Neuronal stem cell (in vitro differentiated cells): Measurements from ENCODE around the gene ABCC5.
A peak's percentile ranks its signal among the peaks of the same experiment; 100 is the strongest.

Source experiments
- DNase-seq: peaks from one replicate; pipeline ENCODE4 v3.0.0-alpha.2; 2013; ENCODE audit warnings: low spot score
- H2AFZ ChIP-seq: one replicate; pipeline ENCODE4 v1.6.1; 2013; ENCODE audit warnings: mild to moderate bottlenecking, low read length, inconsistent platforms
- H2AK5ac ChIP-seq: 2 replicates; pipeline ENCODE4 v1.6.1; 2013; ENCODE audit warnings: low read depth, mild to moderate bottlenecking, inconsistent platforms, low read length, moderate library complexity, mixed read lengths
- H2BK120ac ChIP-seq: 2 replicates; pipeline ENCODE4 v1.6.1; 2013; ENCODE audit warnings: low read depth, mild to moderate bottlenecking, inconsistent platforms, low read length, moderate library complexity, mixed read lengths
- H2BK12ac ChIP-seq: one replicate; pipeline ENCODE4 v1.6.1; 2013; ENCODE audit warnings: low read length, inconsistent platforms
- H2BK15ac ChIP-seq: 2 replicates; pipeline ENCODE4 v1.6.1; 2013; ENCODE audit warnings: mild to moderate bottlenecking, low read length, inconsistent platforms, mixed read lengths
- H2BK5ac ChIP-seq: one replicate; pipeline ENCODE4 v1.6.1; 2013; ENCODE audit warnings: inconsistent platforms, mild to moderate bottlenecking, low read length, moderate library complexity
- H3K14ac ChIP-seq: one replicate; pipeline ENCODE4 v1.6.1; 2013; ENCODE audit warnings: low read length, inconsistent platforms
- H3K18ac ChIP-seq: 2 replicates; pipeline ENCODE4 v1.6.1; 2013; ENCODE audit warnings: low read length, inconsistent platforms
- H3K23ac ChIP-seq: 2 replicates; pipeline ENCODE4 v1.6.1; 2013; ENCODE audit warnings: low read depth, mild to moderate bottlenecking, mixed read lengths, low read length, inconsistent platforms; ENCODE audit not compliant: poor library complexity
- H3K27ac ChIP-seq: replicated peaks from 3 replicates; pipeline ENCODE4 v1.5.1; 2013; ENCODE audit warnings: low read length, inconsistent platforms
- H3K27me3 ChIP-seq, 3 experiments: 2 replicates each; pipeline ENCODE4 v1.6.1; 2013; ENCODE audit warnings: low read length in 3 of 3, mild to moderate bottlenecking in 2 of 3, inconsistent platforms in 1 of 3, low read depth in 1 of 3, mixed read lengths in 1 of 3, moderate library complexity in 1 of 3; ENCODE audit not compliant: control insufficient read depth in 3 of 3, insufficient read depth in 3 of 3
- H3K36me3 ChIP-seq, 2 donors: replicated peaks in 1 of 2; 2 replicates each; pipeline ENCODE4 v1.6.1; 2013; ENCODE audit warnings: low read length in 2 of 2; ENCODE audit not compliant: control insufficient read depth in 2 of 2, insufficient read depth in 2 of 2
- H3K4ac ChIP-seq: 2 replicates; pipeline ENCODE4 v1.6.1; 2013; ENCODE audit warnings: inconsistent platforms, mild to moderate bottlenecking, low read length, moderate library complexity
- H3K4me1 ChIP-seq, 2 donors: 1 replicate in 1 of 2; 2 replicates in 1 of 2; pipeline ENCODE4 v1.6.1; 2013; ENCODE audit warnings: low read length in 2 of 2, low read depth in 1 of 2; ENCODE audit not compliant: control insufficient read depth in 2 of 2, insufficient read depth in 1 of 2
- H3K4me2 ChIP-seq: one replicate; pipeline ENCODE4 v1.6.1; 2013; ENCODE audit warnings: mild to moderate bottlenecking, low read length, inconsistent platforms; ENCODE audit not compliant: insufficient read depth, poor library complexity, severe bottlenecking
- H3K4me3 ChIP-seq, 2 donors: 2 replicates each; pipeline ENCODE4 v1.5.1; 2013; ENCODE audit warnings: low read length in 2 of 2, mild to moderate bottlenecking in 2 of 2, inconsistent platforms in 1 of 2, moderate library complexity in 1 of 2
- H3K79me1 ChIP-seq: one replicate; pipeline ENCODE4 v1.6.1; 2013; ENCODE audit warnings: low read depth, mild to moderate bottlenecking, inconsistent platforms, low read length, moderate library complexity
- H3K9ac ChIP-seq: one replicate; pipeline ENCODE4 v1.6.1; 2013; ENCODE audit warnings: mild to moderate bottlenecking, low read depth, low read length, inconsistent platforms; ENCODE audit not compliant: poor library complexity
- H3K9me3 ChIP-seq, 2 donors: replicated peaks in 1 of 2; 2 replicates each; pipeline versions ENCODE3 to v1.6.1; 2013; ENCODE audit warnings: low read length in 2 of 2, mild to moderate bottlenecking in 2 of 2, inconsistent platforms in 1 of 2, low read depth in 1 of 2, mixed read lengths in 1 of 2, moderate library complexity in 1 of 2; ENCODE audit not compliant: control insufficient read depth in 2 of 2, insufficient read depth in 1 of 2
- H4K8ac ChIP-seq: one replicate; pipeline ENCODE4 v1.6.1; 2013; ENCODE audit warnings: low read depth, mild to moderate bottlenecking, inconsistent platforms, low read length, moderate library complexity
- H4K91ac ChIP-seq: one replicate; pipeline ENCODE4 v1.6.1; 2013; ENCODE audit warnings: low read length, low read depth, mild to moderate bottlenecking, inconsistent platforms; ENCODE audit not compliant: poor library complexity
- WGBS, 2 donors: extraction: QIAGEN DNeasy Blood & Tissue Kit; methylation state at CpG; one replicate each; pipeline ENCODE4 v1.1.7; 2013; ENCODE audit warnings: missing lambda C conversion rate in 2 of 2, mixed read lengths in 1 of 2; ENCODE audit not compliant: insufficient read length in 2 of 2, insufficient replicate concordance in 1 of 2; ENCODE audit errors: extremely low coverage in 2 of 2; 5-methylcytosine and 5-hydroxymethylcytosine counted together

The ABCC5 gene

DNA sequence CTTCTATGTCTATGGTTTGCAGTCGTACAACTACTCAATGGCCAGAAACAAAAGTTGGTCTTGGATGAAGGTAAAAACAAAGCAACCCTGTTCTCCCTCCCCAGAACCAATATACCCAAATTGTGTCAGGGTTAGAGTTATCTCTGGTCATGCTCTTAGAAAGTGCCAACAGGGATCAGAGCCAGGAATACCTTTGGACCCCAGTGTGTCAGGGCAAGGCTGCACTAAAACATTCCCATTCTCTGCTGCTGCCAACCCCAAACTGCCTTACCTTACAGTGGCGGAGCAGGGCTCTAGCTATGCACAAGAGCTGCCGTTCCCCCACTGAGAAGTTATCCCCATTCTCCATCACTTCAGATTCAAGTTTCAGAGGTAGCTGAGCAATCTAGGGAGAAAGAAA is 90.6 kb downstream of the ABCC5 start:
- DNase-seq = no peak

DNA sequence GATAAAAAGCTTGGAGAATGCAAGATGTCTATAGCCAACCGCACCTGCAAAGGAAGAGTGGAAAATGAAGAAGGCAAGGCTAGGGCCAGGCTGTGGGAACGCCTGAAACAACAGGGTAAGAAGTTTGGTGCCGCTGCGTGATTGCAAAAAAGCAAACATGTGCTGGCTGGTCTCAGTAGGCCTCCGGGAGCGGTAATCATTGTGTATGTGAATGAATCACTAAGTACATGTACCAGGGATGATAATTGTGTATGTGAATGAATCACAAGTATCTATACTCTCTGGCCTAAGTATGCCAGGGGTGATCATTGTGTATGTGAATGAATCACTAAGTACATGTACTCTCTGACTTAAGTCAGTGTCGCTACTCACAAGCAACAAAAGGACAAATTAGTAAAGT is 92.7 kb downstream of the ABCC5 start:
- H3K9me3 ChIP-seq = no peaks in the 10 kb centered on the region
- H2BK15ac ChIP-seq = no peak overlapping the region
- H3K79me1 ChIP-seq = no peaks in the 10 kb centered on the region
- H3K27ac ChIP-seq = no peak overlapping the region
- no peak overlapping the region for H3K9ac ChIP-seq
- no CpG with 5 or more reads among the region's 7 CpGs for WGBS, 2 donors
- no peak overlapping the region for H2AK5ac ChIP-seq
- no peak overlapping the region for H4K8ac ChIP-seq
- no peak overlapping the region for H3K4me2 ChIP-seq
- H3K36me3 ChIP-seq = peaks cover 31 to 49% of the 10 kb centered on the region in 2 donors
- H4K91ac ChIP-seq = no peak overlapping the region
- H3K14ac ChIP-seq = no peak overlapping the region
- no peak overlapping the region for H3K18ac ChIP-seq
- H3K27me3 ChIP-seq = no peaks in the 10 kb centered on the region
- H3K4me1 ChIP-seq = no peaks in the 10 kb centered on the region
- no peak overlapping the region for H3K23ac ChIP-seq
- no peak for DNase-seq
- no peak overlapping the region for H3K4me3 ChIP-seq
- H2BK5ac ChIP-seq = no peak overlapping the region
- H3K4ac ChIP-seq = no peak overlapping the region
- H2BK120ac ChIP-seq = no peak overlapping the region
- no peak overlapping the region for H2BK12ac ChIP-seq
- H2AFZ ChIP-seq = no peak overlapping the region

More for the DNA sequence above, 90.6 kb downstream of the ABCC5 start:
- Histone ChIP-seq H3K4me1 (no peaks in the 10 kb centered on the region), H3K4ac (no peak overlapping the region), H4K91ac (no peak overlapping the region), H3K4me2 (no peak overlapping the region), H3K9ac (peak overlapping the region; percentile 57), H2BK120ac (no peak overlapping the region), H2BK15ac (no peak overlapping the region), H3K14ac (no peak overlapping the region), H3K23ac (no peak overlapping the region), H3K4me3 (no peak overlapping the region), H3K27me3 (no peaks in the 10 kb centered on the region), H3K9me3 (no peaks in the 10 kb centered on the region), H3K18ac (no peak overlapping the region), H4K8ac (no peak overlapping the region), H2BK12ac (no peak overlapping the region), H3K79me1 (no peaks in the 10 kb centered on the region), H2AK5ac (no peak overlapping the region), H3K36me3 (peaks cover 26 to 40% of the 10 kb centered on the region in 2 donors), H2BK5ac (no peak overlapping the region), H3K27ac (no peak overlapping the region), H2AFZ (no peak overlapping the region)
- WGBS, 2 donors = no CpG with 5 or more reads among the region's 3 CpGs

DNA sequence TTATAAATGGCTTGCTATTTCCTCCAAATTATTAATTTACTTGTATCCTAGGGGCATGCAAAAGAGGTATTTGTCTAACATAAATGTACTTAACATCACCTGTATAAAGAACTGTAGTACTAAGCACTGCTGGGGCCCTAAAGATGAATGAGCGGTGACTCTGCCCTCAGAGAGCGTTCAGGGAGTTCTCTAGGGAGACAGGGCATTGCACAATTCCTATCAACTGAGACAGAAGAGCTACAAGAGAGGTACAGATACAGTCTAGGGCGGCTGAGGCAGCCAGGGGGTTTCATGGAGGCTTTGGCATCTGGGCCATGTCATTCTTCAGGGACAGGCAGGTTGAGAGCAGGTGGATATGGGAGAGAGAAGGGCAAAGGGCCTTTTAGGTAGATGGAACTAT is 93.1 kb downstream of the ABCC5 start:
- no peaks in the 10 kb centered on the region for H3K9me3 ChIP-seq
- no peak overlapping the region for H4K8ac ChIP-seq
- no peaks in the 10 kb centered on the region for H3K4me1 ChIP-seq
- no peak overlapping the region for H3K4me3 ChIP-seq
- no peak overlapping the region for H4K91ac ChIP-seq
- no CpG with 5 or more reads among the region's 3 CpGs for WGBS, 2 donors
- no peak overlapping the region for H3K14ac ChIP-seq
- no peak overlapping the region for H3K4ac ChIP-seq
- no peak overlapping the region for H3K4me2 ChIP-seq
- DNase-seq = no peak
- no peak overlapping the region for H3K27ac ChIP-seq
- no peak overlapping the region for H3K23ac ChIP-seq
- no peak overlapping the region for H2AK5ac ChIP-seq
- H2BK12ac ChIP-seq = no peak overlapping the region
- H3K9ac ChIP-seq = no peak overlapping the region
- no peak overlapping the region for H2BK120ac ChIP-seq
- no peaks in the 10 kb centered on the region for H3K27me3 ChIP-seq
- H3K36me3 ChIP-seq = peaks cover 32 to 53% of the 10 kb centered on the region in 2 donors
- no peaks in the 10 kb centered on the region for H3K79me1 ChIP-seq
- no peak overlapping the region for H2AFZ ChIP-seq
- H2BK15ac ChIP-seq = no peak overlapping the region
- H3K18ac ChIP-seq = no peak overlapping the region
- H2BK5ac ChIP-seq = no peak overlapping the region

DNA sequence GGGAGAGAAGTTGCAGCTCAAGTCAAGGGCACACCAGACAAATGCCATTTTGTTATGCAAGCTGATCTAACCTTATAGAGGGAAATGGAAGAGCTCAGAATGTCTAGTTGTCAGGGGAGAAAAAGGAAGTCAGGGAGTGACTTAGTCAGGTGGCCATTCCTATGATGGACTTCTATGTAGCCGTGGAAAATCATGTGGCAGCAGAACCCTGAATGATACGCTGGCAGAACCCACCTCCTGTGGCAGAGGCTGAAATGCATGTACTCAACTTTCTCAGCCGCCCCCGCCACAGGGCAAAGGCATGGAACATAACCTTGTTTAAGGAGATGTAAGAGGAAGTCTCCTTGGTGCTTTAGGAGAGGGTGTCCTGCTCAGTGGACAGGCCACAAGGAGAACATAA is 95.3 kb downstream of the ABCC5 start:
- Histone ChIP-seq H3K18ac (no peak overlapping the region), H2AFZ (no peak overlapping the region), H3K27ac (no peak overlapping the region), H4K91ac (no peak overlapping the region), H3K9me3 (no peaks in the 10 kb centered on the region), H3K4me1 (no peaks in the 10 kb centered on the region), H3K36me3 (peaks cover 28 to 43% of the 10 kb centered on the region in 2 donors), H3K14ac (no peak overlapping the region), H3K4me2 (no peak overlapping the region), H3K23ac (no peak overlapping the region), H3K4me3 (no peak overlapping the region), H2BK15ac (no peak overlapping the region), H3K79me1 (no peaks in the 10 kb centered on the region), H2BK5ac (no peak overlapping the region), H2BK120ac (no peak overlapping the region), H3K9ac (no peak overlapping the region), H2BK12ac (no peak overlapping the region), H3K4ac (no peak overlapping the region), H2AK5ac (no peak overlapping the region), H4K8ac (no peak overlapping the region), H3K27me3 (no peaks in the 10 kb centered on the region)
- no peak for DNase-seq
- WGBS, 2 donors = no CpG with 5 or more reads among the region's 4 CpGs
